ENCODE measurements around the gene SIGLEC15. TPM values are rescaled to one million over a fixed set of nuclear protein-coding genes. Genes with fewer than 3 reads are reported as not detected.

SIGLEC15 gene
- total and polyA plus RNA-seq, 2 donors (not counting 1 experiment from before 2014, with no cell fraction given) = 0.19 to 1.5 TPM

- Histone ChIP-seq H3K9ac (ENCODE audit: insufficient read depth, low read length) (no peak overlapping the region), H3K27me3 (ENCODE audit: control insufficient read depth, insufficient read depth, low read length) (no peaks in the 10 kb centered on the region), H3K4me2 (ENCODE audit: extremely low read depth, insufficient read depth, low read length) (no peak overlapping the region), H2AFZ (ENCODE audit: low read length) (no peak overlapping the region), H3K27ac (ENCODE audit: insufficient read depth, low read length) (no peak overlapping the region), H4K20me1 (ENCODE audit: control insufficient read depth, extremely low read depth, insufficient read depth, low read length) (no peaks in the 10 kb centered on the region), H3K4me1 (ENCODE audit: control insufficient read depth, extremely low read depth, insufficient read depth, low read length) (no peaks in the 10 kb centered on the region), H3K4me3 (replicated peaks in 1 of 4; ENCODE audit: control extremely low read depth in 1 of 4, insufficient read depth in 1 of 4, low read depth in 3 of 4, low read length in 4 of 4) (no peak overlapping the region), H3K36me3 (ENCODE audit: control insufficient read depth, insufficient read depth, low read length) (peaks cover 3% of the 10 kb centered on the region), H3K79me2 (ENCODE audit: control insufficient read depth, insufficient read depth, low read length) (no peaks in the 10 kb centered on the region), H3K9me3 (ENCODE audit: control insufficient read depth, insufficient read depth, low read depth, low read length) (no peaks in the 10 kb centered on the region)
- TF ChIP-seq EZH2 (IDR thresholded peaks at IDR 0.05; ENCODE audit: low read length, missing control alignments) (no peak), CTCF (conservative IDR thresholded peaks at IDR 0.05 in 1 of 2, IDR thresholded peaks at IDR 0.05 in 1 of 2; ENCODE audit: low read depth in 1 of 2, low read length in 2 of 2) (no peak)
- no peak for DNase-seq (ENCODE audit: low read depth in 2 of 2)
Measured at GRCh38 chr18:45891806-45892205, 66.3 kb downstream of the SIGLEC15 start.

Other genes starting within 250 kb of the SIGLEC15 start
- gene SLC14A2, start 210.2 kb upstream of the SIGLEC15 start, total RNA-seq = under 0.01 TPM in 1 of 2 replicates, not detected in the other
- 0.09 TPM in 1 of 2 replicates, not detected in the other for gene SLC14A2, start 210.2 kb upstream of the SIGLEC15 start, polyA plus RNA-seq
- 2.3 and 31.0 TPM in 2 replicates for gene SLC14A1, start 101.5 kb upstream of the SIGLEC15 start, total RNA-seq
- 8.0 and 56.5 TPM in 2 replicates for gene SLC14A1, start 101.5 kb upstream of the SIGLEC15 start, polyA plus RNA-seq
- gene EPG5, start 141.7 kb downstream of the SIGLEC15 start, total RNA-seq = 34.2 and 87.4 TPM in 2 replicates
- gene EPG5, start 141.7 kb downstream of the SIGLEC15 start, polyA plus RNA-seq = 60.0 and 65.0 TPM in 2 replicates
- 8.2 and 13.4 TPM in 2 replicates for gene PSTPIP2, start 246.6 kb downstream of the SIGLEC15 start, total RNA-seq
- gene PSTPIP2, start 246.6 kb downstream of the SIGLEC15 start, polyA plus RNA-seq = 18.4 and 18.7 TPM in 2 replicates